WTC11 (cell line): Measurements from ENCODE around the gene WWOX. TPM values are rescaled to one million over a fixed set of nuclear protein-coding genes. Genes with fewer than 3 reads are reported as not detected.

Experiments used
- ATAC-seq: fragments of 200-7000 bp; cut with Tn5 transposase; 2 replicates; pipeline ENCODE4 v1.10.0; 2021; ENCODE audit warnings: mild to moderate bottlenecking, moderate library complexity
- CTCF ChIA-PET: fragments of 300-600 bp; sonication (Branson Sonifier 250); formaldehyde crosslinking; loops from one replicate; lab custom pipeline; 2021; ENCODE audit warnings: antibody characterized with exemption; lab: Charles Lee
- POLR2A ChIA-PET: fragments of 350-600 bp; sonication (Branson Sonifier 250); formaldehyde crosslinking; loops from one replicate; lab custom pipeline; 2021; ENCODE audit warnings: antibody characterized with exemption; lab: Charles Lee
- DNase-seq: peaks from one replicate; pipeline ENCODE4 v3.0.0; 2021; ENCODE audit warnings: low spot score
- H3K27ac Mint-ChIP-seq: 2 replicates; pipeline ENCODE4 v1.8.0; 2021; ENCODE audit warnings: mixed read lengths
- H3K27me3 Mint-ChIP-seq: 2 replicates; pipeline ENCODE4 v1.8.0; 2021; ENCODE audit warnings: low read depth, mild to moderate bottlenecking, moderate library complexity, mixed read lengths
- H3K36me3 Mint-ChIP-seq: 2 replicates; pipeline ENCODE4 v1.8.0; 2021; ENCODE audit warnings: mixed read lengths
- H3K4me1 Mint-ChIP-seq: 2 replicates; pipeline ENCODE4 v1.8.0; 2022; ENCODE audit warnings: mixed read lengths
- H3K4me3 Mint-ChIP-seq: 2 replicates; pipeline ENCODE4 v1.8.0; 2021; ENCODE audit warnings: mild to moderate bottlenecking, moderate library complexity, mixed read lengths
- H3K9me3 Mint-ChIP-seq: 2 replicates; pipeline ENCODE4 v1.8.0; 2021; ENCODE audit warnings: mixed read lengths
- ELF4 ChIP-seq: sonication (generic); formaldehyde crosslinking; IDR thresholded peaks from 2 replicates; pipeline ENCODE4 v1.8.1; 2022; ENCODE audit warnings: low read depth, mild to moderate bottlenecking, moderate library complexity, missing genetic modification reagents
- FOXP1 ChIP-seq: sonication (generic); formaldehyde crosslinking; IDR thresholded peaks from 2 replicates; pipeline ENCODE4 v1.8.0; 2022; ENCODE audit warnings: missing genetic modification reagents, mild to moderate bottlenecking, moderate library complexity, borderline replicate concordance
- GABPB1 ChIP-seq: sonication (generic); formaldehyde crosslinking; IDR thresholded peaks from 2 replicates; pipeline ENCODE4 v1.8.1; 2023; ENCODE audit warnings: mild to moderate bottlenecking, missing genetic modification reagents
- GRHL2 ChIP-seq: fragments of 250-450 bp; sonication (Bioruptor Pico); IDR thresholded peaks from 2 replicates; pipeline ENCODE4 v1.8.0; 2022; ENCODE audit warnings: mild to moderate bottlenecking, moderate library complexity; ENCODE audit not compliant: insufficient replicate concordance, severe bottlenecking
- HMGA2 ChIP-seq: fragments of 250-450 bp; sonication (Bioruptor Pico); IDR thresholded peaks from 2 replicates; pipeline ENCODE4 v1.4.0; 2021; ENCODE audit warnings: mild to moderate bottlenecking, moderate library complexity
- IRF2 ChIP-seq: sonication (generic); formaldehyde crosslinking; IDR thresholded peaks from 2 replicates; pipeline ENCODE4 v1.8.0; 2022; ENCODE audit warnings: low read depth, missing genetic modification reagents, borderline replicate concordance
- MYBL2 ChIP-seq: sonication (generic); formaldehyde crosslinking; IDR thresholded peaks from 2 replicates; pipeline ENCODE4 v1.8.1; 2023; ENCODE audit warnings: mild to moderate bottlenecking, moderate library complexity, missing genetic modification reagents
- NR3C1 ChIP-seq: sonication (generic); formaldehyde crosslinking; conservative IDR thresholded peaks from 2 replicates; pipeline ENCODE4 v1.8.1; 2023; ENCODE audit warnings: low read depth, mild to moderate bottlenecking, missing genetic modification reagents
- PRDM15 ChIP-seq: sonication (generic); formaldehyde crosslinking; IDR thresholded peaks from 2 replicates; pipeline ENCODE4 v1.8.0; 2022; ENCODE audit warnings: missing genetic modification reagents
- SMAD4 ChIP-seq: sonication (generic); formaldehyde crosslinking; IDR thresholded peaks from 2 replicates; pipeline ENCODE4 v1.8.0; 2022; ENCODE audit warnings: mild to moderate bottlenecking, missing genetic modification reagents
- SOX15 ChIP-seq: fragments of 250-450 bp; sonication (Bioruptor Pico); IDR thresholded peaks from 2 replicates; pipeline ENCODE4 v1.9.0; 2021; ENCODE audit warnings: mild to moderate bottlenecking
- TCF7 ChIP-seq: sonication (generic); formaldehyde crosslinking; IDR thresholded peaks from 2 replicates; pipeline ENCODE4 v1.8.0; 2022; ENCODE audit warnings: mild to moderate bottlenecking, low read depth, missing genetic modification reagents, moderate library complexity
- ZNF219 ChIP-seq: sonication (generic); formaldehyde crosslinking; IDR thresholded peaks from 2 replicates; pipeline ENCODE4 v1.8.0; 2023; ENCODE audit warnings: missing genetic modification reagents, mild to moderate bottlenecking, borderline replicate concordance
- ZNF425 ChIP-seq: fragments of 250-450 bp; sonication (Bioruptor Pico); conservative IDR thresholded peaks from 2 replicates; pipeline ENCODE4 v1.9.0; 2021; ENCODE audit warnings: mild to moderate bottlenecking
- ZNF512 ChIP-seq: sonication (generic); formaldehyde crosslinking; IDR thresholded peaks from 2 replicates; pipeline ENCODE4 v1.8.1; 2022; ENCODE audit warnings: missing genetic modification reagents, borderline replicate concordance
- ZNF671 ChIP-seq: fragments of 250-450 bp; sonication (Bioruptor Pico); IDR thresholded peaks from 2 replicates; pipeline ENCODE4 v1.8.0; 2021; ENCODE audit warnings: mild to moderate bottlenecking
- ZSCAN18 ChIP-seq: fragments of 250-450 bp; sonication (Bioruptor Pico); IDR thresholded peaks from 2 replicates; pipeline ENCODE4 v2.1.2; 2022; ENCODE audit warnings: mild to moderate bottlenecking, moderate library complexity
- total RNA-seq: library from RNA; stranded (reverse); gene quantifications from 3 replicates; pipeline ENCODE4 v1.2.3, GENCODE V29; 2021
- TF ChIP-seq, protein P1 (sequence below): sonication (generic); formaldehyde crosslinking; IDR thresholded peaks from 2 replicates; pipeline ENCODE4 v1.8.0; 2022; ENCODE audit warnings: mild to moderate bottlenecking, missing genetic modification reagents
- TF ChIP-seq, protein P2 (sequence below): fragments of 200-600 bp; IDR thresholded peaks from 2 replicates; pipeline ENCODE4 v1.8.0; 2022; ENCODE audit warnings: antibody characterized with exemption

Gene WWOX
- total RNA-seq, 1 experiment from 2014 or later, result 15.7 TPM

- POLR2A ChIA-PET, result no interaction called here
- H3K4me3 Mint-ChIP-seq, result no peak overlapping the region
These were observed 911.8 kb downstream of the WWOX start for GRCh38 chr16:79011282-79011681.

DNA sequence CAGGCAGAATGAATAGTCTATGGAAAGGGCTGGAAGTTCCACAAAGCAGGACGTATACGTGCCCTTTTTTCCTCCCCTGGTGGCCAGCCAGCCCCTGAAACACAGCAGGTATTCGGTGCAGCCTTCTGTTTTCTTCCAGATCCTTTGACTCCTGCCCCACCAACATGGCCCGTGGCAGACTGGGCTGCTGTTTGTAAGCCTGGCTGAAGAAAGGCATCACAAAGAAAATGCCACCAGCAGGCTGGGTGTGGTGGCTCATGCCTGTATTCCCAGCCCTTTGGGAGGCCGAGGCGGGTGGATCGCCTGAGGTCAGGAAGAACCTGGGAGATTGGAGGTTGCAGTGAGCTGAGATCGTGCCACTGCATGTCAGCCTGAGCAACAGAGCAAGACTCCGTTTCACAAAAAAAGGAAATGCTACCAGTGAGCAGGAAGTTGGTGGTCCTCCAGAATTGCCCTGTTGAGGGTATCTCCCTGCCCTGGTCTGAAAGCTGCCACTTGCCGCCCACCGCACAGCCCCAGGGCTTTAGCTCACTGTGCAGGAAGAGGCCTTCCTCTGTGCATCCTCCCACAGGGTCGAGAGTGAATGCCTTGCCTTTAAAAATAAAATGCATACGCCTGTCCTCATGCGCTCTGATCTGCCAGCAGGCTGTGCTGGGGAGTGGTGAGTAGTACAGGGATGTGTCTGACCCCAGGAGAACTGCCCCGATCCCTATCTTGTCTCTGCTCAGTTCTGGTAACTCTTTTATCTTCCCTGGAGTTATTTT, 913.4 kb downstream of the WWOX start:
- peak; percentile 81 for ATAC-seq
- Mint-ChIP-seq H3K36me3 (no peaks in the 10 kb centered on the region), H3K27ac (no peak overlapping the region; the same call in 1 of the 2 replicates), H3K4me3 (no peak overlapping the region), H3K9me3 (peaks cover 3% of the 10 kb centered on the region; the same call in 1 of the 2 replicates), H3K4me1 (no peaks in the 10 kb centered on the region), H3K27me3 (no peaks in the 10 kb centered on the region)
- ChIA-PET POLR2A (no interaction called here), CTCF (no interaction called here)
- DNase-seq, result no peak
- TF ChIP-seq SMAD4 (CRISPR knock-in tag) (no peak), ZNF671 (CRISPR knock-in tag) (no peak), IRF2 (CRISPR knock-in tag) (no peak), TCF7 (no peak), ZSCAN18 (CRISPR knock-in tag) (no peak), ELF4 (CRISPR knock-in tag) (no peak), MYBL2 (CRISPR knock-in tag) (no peak), GABPB1 (CRISPR knock-in tag) (no peak), SOX15 (CRISPR knock-in tag) (no peak), ZNF219 (CRISPR knock-in tag) (no peak), ZNF425 (CRISPR knock-in tag) (no peak), PRDM15 (CRISPR knock-in tag) (no peak), NR3C1 (CRISPR knock-in tag) (no peak), FOXP1 (CRISPR knock-in tag) (no peak), ZNF512 (CRISPR knock-in tag) (no peak)
- TF ChIP-seq, protein P1, sequence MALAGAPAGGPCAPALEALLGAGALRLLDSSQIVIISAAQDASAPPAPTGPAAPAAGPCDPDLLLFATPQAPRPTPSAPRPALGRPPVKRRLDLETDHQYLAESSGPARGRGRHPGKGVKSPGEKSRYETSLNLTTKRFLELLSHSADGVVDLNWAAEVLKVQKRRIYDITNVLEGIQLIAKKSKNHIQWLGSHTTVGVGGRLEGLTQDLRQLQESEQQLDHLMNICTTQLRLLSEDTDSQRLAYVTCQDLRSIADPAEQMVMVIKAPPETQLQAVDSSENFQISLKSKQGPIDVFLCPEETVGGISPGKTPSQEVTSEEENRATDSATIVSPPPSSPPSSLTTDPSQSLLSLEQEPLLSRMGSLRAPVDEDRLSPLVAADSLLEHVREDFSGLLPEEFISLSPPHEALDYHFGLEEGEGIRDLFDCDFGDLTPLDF (CRISPR knock-in tag), result no peak
- TF ChIP-seq, protein P2, sequence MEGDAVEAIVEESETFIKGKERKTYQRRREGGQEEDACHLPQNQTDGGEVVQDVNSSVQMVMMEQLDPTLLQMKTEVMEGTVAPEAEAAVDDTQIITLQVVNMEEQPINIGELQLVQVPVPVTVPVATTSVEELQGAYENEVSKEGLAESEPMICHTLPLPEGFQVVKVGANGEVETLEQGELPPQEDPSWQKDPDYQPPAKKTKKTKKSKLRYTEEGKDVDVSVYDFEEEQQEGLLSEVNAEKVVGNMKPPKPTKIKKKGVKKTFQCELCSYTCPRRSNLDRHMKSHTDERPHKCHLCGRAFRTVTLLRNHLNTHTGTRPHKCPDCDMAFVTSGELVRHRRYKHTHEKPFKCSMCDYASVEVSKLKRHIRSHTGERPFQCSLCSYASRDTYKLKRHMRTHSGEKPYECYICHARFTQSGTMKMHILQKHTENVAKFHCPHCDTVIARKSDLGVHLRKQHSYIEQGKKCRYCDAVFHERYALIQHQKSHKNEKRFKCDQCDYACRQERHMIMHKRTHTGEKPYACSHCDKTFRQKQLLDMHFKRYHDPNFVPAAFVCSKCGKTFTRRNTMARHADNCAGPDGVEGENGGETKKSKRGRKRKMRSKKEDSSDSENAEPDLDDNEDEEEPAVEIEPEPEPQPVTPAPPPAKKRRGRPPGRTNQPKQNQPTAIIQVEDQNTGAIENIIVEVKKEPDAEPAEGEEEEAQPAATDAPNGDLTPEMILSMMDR, result no peak

More at GRCh38 chr16:79011282-79011681, 911.8 kb downstream of the WWOX start:
- H3K4me1 Mint-ChIP-seq, result no peaks in the 10 kb centered on the region
- no peak for DNase-seq
- no peak overlapping the region for H3K27ac Mint-ChIP-seq
- CTCF ChIA-PET, result no interaction called here
- ATAC-seq, result no peak
- TF ChIP-seq HMGA2 (CRISPR knock-in tag) (0 out of 2 replicates have a peak, but pooled peaks have one; percentile 21), GRHL2 (no peak)
- no peaks in the 10 kb centered on the region; the same call in 1 of the 2 replicates for H3K27me3 Mint-ChIP-seq
- H3K9me3 Mint-ChIP-seq, result peaks cover 3% of the 10 kb centered on the region; the same call in 1 of the 2 replicates
- H3K36me3 Mint-ChIP-seq, result no peaks in the 10 kb centered on the region
